OCI-M1 (cell line): ENCODE results near the gene OSBPL6.
"Not testable (repeated sequence)": the region's sequence is repeated elsewhere in the genome, so short reads cannot be mapped to it uniquely, and the experiment has no call there.

Source experiments
- DNase-seq: peaks from one replicate; lab custom pipeline; 2025; lab: John Stamatoyannopoulos, UW

OSBPL6 gene

GRCh38 chr2:178357704-178358103 is 163.4 kb downstream of the OSBPL6 start:
- not testable (repeated sequence) for DNase-seq

GRCh38 chr2:178359192-178359912 is 165.0 kb downstream of the OSBPL6 start:
- DNase-seq: no peak

GRCh38 chr2:178361588-178361987 is 167.3 kb downstream of the OSBPL6 start:
- DNase-seq: no peak

- DNase-seq: no peak
Observed at GRCh38 chr2:178363252-178363651, 168.9 kb downstream of the OSBPL6 start.

GRCh38 chr2:178365116-178365515 is 170.8 kb downstream of the OSBPL6 start:
- no peak for DNase-seq

- DNase-seq: no peak
Observed at GRCh38 chr2:178366412-178366811, 172.1 kb downstream of the OSBPL6 start.

GRCh38 chr2:178367344-178367743 is 173.0 kb downstream of the OSBPL6 start:
- DNase-seq: no peak

- DNase-seq: no peak
Observed at GRCh38 chr2:178374865-178375264, 180.6 kb downstream of the OSBPL6 start.

- DNase-seq: no peak
Observed at GRCh38 chr2:178377046-178377445, 182.7 kb downstream of the OSBPL6 start.

- no peak for DNase-seq
Observed at GRCh38 chr2:178379162-178380004, 185.1 kb downstream of the OSBPL6 start.

- no peak for DNase-seq
Observed at GRCh38 chr2:178380763-178381162, 186.5 kb downstream of the OSBPL6 start.

GRCh38 chr2:178383718-178384117 is 189.4 kb downstream of the OSBPL6 start:
- no peak for DNase-seq

GRCh38 chr2:178385595-178386148 is 191.4 kb downstream of the OSBPL6 start:
- no peak for DNase-seq

- peak; percentile 39 for DNase-seq
Observed at GRCh38 chr2:178386986-178387597, 192.8 kb downstream of the OSBPL6 start.

- no peak for DNase-seq
Observed at GRCh38 chr2:178388287-178388686, 194.0 kb downstream of the OSBPL6 start.

GRCh38 chr2:178391701-178392100 is 197.4 kb downstream of the OSBPL6 start:
- DNase-seq: no peak

- no peak for DNase-seq
Observed at GRCh38 chr2:178392215-178392614, 197.9 kb downstream of the OSBPL6 start.

- no peak for DNase-seq
Observed at GRCh38 chr2:178394859-178395258, 200.5 kb downstream of the OSBPL6 start.

GRCh38 chr2:178395295-178395694 is 201.0 kb downstream of the OSBPL6 start:
- DNase-seq: no peak

GRCh38 chr2:178395941-178396570 is 201.7 kb downstream of the OSBPL6 start:
- DNase-seq: no peak

- DNase-seq: peak; percentile 79
Observed at GRCh38 chr2:178397002-178397605, 202.8 kb downstream of the OSBPL6 start.
